Measurements from ENCODE around the gene ZSWIM3.
"Not testable (repeated sequence)": the region's sequence is repeated elsewhere in the genome, so short reads cannot be mapped to it uniquely, and the experiment has no call there.

ZSWIM3 gene

DNA sequence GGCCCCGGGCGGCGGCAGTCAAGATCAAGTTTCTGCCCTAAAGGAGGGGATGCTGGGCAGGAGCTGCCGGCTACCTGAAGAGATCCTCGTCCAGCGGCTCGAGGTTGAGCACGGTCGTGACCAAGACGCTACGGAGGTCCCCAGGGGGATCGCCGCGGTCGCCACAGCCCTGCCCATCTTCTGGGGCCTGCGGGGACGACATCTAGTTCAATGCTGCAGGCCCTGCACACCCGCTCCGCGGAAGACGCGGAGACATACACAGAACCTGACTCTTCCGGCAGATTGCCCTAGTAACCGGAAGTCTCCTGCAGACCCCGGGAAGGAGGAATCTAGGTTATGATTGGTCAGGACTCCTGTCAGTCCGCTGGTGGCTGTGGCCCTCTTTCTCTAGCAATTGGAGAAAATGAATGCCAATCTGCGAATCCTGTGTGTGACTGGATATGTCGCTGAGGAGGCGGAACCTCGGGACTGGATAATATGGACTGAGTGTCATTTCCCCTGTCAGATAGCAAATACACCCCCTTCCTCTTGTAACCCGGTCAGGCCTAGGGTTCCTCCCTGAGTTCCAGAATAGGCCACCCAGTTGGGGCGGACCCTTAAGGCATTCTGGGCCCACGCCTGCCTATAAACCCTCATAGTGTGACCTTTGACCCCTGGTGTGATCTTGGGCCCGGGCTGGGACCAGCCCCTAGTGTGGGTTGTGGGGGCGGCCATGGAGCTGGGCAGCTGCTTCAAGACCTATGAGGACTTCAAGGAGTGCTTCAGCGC lies at the start of gene ZSWIM3, which contains the start of gene ACOT8:
ZSWIM3 (plus strand) TSS at position 501 of the 768 bp plus-strand sequence; CDS start at position 713, 212 bp downstream.
ACOT8 (minus strand) TSS at position 279 of the 768 bp plus-strand sequence; CDS start at position 202, 77 bp downstream.
- DNase-seq: peak; percentile 86

DNA sequence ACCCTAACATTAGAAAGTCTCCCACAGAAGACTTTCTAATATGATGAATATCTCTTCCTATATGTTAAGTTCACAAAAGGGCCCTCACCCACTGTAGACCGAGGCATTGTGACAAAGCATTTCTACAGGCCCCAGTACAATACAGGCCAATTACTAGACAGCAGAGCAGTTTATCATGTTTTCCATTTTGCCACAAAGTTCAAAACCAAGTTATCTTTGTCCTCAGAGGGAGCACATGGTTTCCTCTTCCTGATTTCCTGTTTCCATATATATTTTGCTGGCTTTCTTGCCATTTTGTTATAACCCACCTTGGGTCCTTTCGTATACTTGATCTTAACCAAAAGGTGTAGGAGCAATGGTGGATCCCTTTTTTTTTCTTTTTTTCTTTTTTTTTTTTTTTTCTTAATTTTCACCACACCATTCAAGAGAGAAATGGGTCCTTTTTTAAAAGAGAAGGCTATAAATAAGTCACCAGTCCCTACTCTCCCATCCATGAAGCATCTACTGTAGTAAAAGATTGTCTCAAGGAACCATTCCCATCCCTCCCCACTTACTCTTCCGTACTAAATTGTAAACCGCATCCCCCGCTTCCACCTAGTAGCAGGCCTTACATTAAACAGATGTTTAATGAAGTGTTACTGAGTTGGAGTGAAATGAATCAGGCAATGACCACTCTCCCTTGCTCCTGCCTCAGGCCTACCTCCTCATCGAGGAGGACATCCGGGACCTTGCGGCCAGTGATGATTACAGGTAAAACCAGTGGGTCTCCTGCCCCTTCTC lies 47.0 kb upstream of the ZSWIM3 start:
- no peak for DNase-seq

DNA sequence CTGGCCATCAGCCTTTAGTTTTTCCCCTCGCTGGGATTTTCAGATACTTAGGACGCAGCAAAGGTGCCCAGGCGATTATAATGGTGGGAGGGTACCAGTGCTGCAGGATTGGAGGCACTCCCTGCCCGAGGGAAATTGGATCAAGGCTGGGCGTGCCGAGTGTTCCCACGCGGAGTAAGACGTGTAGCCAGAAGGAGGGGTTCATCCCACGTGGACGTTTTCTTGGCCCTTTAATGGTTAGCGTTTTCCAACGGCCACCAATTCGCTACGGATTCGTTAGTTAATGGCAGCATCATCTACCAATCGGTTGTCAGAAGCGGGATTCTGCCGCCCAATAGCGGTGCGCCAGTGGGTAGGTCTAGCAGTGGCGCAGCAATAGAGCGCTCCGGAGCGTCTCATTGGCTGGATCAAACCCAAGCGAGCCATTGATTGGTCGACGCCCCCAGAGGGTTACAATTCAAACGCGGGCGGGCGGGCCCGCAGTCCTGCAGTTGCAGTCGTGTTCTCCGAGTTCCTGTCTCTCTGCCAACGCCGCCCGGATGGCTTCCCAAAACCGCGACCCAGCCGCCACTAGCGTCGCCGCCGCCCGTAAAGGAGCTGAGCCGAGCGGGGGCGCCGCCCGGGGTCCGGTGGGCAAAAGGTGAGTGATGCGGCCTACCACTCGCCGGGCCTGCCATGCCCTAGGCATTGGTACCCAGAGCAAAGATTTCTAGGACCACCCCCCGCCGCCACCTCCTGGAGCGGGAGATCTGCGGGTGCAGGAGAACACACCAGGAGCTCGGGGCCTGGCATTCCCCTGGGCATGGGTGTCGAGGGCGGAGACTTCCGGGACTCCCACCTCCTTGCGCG lies 45.0 kb upstream of the ZSWIM3 start, which contains the start of gene UBE2C:
UBE2C (plus strand) TSS at position 488 of the 849 bp plus-strand sequence; CDS start at position 540, 52 bp downstream.
- peak; percentile 87 for DNase-seq

DNA sequence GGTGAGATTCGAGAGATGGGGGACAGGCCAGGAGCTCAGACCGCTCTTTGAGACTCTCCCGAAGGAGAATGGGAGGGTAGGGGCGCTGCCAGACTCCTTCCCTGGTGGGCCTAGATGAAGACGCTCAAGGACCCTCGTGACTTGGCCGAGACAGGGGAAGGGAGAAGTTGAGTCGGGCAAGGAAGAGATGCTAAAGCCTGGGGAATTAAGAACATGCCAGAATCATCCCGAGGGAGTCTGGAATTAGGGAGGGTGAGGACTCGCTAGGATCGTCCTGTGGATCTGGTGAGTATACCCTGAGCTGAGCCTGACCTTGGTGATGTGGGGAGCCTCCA lies 44.4 kb upstream of the ZSWIM3 start:
- no peak for DNase-seq

DNA sequence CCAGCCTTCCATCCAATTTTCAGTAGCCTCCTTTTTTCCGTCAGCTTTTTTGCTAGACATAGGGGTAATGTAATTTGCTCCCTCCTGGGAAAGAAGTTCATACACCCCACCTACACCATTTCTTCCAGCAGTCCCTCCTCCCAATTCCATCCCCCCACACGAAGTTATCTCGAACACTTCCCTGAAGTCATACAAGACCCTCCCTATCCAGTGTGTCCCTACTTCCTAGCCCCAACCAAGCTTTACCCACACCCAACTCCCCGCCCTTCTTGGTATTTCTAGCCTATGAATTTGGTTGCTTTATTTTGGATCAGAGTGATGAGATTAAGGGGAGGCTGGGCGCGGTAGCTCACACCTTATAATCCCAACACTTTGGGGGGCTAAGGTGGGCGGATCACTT lies 43.9 kb upstream of the ZSWIM3 start:
- DNase-seq: no peak

DNA sequence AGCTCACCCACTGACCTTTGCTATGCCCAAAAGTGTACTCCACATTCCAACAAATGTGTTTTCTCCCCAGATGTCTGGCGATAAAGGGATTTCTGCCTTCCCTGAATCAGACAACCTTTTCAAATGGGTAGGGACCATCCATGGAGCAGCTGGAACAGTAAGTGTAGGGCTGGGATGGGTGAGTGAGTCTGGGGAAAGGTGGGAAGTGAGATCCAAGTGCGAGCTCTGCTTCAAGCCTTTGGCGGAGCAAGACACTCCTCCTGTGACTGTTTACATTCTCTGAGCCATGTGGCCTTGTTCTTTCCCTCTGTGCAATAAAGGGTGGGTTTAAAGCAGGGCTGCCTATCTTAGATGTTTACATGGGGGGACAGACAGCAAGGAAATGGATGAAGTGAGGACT lies 43.1 kb upstream of the ZSWIM3 start:
- no peak for DNase-seq

DNA sequence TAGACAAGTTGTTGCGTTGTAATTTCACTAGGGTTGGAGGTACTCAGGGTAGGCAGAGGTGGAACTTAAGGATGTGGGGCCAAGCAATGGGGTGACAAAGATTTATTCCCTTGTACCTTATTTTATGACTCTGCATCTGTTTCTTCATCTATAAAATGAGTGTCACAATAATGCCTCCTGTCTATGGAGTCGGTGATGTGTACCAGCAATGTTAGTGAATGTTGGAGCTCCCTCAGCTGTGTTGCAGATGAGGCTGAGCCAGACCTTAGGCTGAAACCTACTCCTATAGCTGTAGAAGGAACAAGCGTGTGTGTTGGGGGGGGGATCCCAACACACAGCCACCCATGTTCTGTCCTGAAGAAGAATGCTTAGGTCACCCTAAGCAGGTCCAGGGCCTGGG lies 40.5 kb upstream of the ZSWIM3 start:
- no peak for DNase-seq

DNA sequence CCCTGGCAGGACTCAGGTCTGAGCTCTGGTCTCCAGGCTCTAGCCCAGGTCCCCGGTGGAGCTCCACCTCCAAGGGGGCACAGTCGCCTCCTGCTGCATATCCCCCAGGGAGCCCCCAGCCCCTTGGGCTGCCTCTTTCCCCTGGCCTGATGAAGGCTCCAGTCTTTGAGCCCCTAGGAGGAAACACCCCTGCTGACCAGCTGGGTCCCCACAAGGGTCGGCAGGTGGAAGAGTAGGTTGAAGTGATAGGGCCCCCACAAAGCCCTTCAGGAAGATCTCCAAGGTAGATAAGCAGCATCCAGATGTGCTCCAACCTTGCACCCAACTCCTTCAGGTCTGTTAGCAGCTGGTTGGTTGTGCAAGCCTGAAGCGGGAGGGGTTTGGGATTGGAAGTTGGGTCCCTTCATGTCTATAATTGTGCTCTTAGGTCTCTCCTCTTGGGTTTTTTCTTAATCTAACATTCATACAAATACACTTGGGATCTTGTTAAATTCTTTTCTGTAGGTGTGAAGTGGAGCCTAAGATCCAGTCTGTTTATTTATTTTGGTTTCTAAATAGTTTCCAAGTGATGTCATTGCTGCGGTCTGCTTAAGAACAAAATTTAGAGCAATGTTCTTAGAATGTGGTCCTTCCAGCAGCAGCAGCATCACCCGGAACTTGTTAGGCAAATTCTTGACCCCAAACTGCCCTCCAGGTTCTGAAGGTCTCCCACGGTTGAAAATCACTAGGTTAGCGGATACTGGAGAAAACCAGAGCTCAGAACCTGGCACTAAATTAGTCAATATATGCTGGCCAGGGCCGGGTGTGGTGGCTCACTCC lies 39.8 kb upstream of the ZSWIM3 start:
- DNase-seq: no peak

DNA sequence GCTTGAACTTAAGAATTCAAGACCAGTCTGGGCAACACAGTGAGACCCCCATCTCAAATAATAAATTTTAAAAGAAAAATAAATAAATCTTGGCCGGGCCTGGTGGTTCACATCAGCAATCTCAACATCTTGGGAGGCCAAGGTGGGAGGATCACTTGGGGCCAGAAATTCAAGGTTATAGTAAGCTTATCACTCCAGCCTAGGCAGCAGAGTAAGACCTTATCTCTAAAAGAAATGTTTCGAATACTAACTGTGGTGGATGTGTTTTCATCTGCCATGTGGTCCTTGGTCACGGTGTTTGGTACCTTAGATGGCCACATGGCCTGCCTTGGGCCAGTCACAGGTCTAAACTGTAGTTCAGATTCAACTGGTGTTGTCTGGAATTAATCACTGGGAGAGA lies 39.2 kb upstream of the ZSWIM3 start:
- no peak for DNase-seq

DNA sequence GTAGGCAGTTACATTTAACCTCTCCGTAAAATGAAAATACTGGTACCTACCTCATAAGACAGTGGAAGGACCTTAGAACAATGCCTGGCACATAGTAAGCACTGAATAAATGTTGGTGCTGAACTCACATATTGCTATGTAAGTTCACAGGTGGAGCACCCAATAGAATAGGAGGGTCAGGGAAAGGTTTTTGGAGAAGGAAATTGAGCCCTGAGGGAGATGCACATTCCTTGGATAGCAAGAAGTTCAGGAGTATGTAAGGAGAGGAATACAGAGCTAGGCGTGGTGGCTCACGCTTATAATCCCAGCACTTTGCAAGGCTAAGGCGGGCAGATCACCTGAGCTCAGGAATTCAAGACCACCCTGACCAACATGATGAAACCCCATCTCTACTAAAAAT lies 37.9 kb upstream of the ZSWIM3 start:
- no peak for DNase-seq

DNA sequence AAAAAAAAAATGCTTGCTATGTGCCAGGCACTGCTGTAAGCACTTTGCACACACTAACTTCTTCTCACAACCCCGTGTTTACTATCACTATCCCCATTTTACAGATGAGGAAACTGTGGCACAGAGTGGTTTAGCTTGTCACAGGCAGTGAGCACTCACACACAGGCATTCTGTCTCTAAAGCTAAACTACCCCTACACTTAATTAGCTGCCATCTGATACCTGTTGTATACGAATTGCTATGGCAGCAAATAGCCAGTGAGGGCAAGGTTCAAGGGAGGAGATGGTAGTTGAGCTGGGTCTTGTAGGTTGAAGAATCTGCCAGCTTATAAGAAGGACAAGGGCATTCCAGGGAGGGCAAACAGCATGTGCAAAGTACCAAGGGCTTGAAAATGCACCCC lies 35.5 kb upstream of the ZSWIM3 start:
- no peak for DNase-seq

DNA sequence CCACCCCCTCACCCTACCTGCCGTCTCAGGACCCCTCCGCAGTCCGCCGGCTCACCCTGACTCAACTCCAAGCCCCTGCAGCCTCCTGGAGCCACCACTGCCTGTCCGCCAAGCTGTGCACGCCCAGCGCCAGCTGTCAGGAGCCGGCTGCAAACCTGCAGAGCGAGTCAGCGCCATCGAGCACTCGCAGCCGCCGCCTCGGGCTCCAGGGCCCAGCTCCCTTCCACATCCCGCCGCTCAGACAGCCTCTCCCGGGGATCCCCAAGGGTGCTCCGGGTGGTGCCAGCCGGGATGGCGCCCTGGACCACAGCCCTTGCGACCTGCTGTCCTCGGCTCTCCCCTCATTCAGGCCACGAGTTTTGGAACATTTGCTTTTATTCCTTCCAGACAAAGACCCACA lies 34.6 kb upstream of the ZSWIM3 start:
- no peak for DNase-seq

DNA sequence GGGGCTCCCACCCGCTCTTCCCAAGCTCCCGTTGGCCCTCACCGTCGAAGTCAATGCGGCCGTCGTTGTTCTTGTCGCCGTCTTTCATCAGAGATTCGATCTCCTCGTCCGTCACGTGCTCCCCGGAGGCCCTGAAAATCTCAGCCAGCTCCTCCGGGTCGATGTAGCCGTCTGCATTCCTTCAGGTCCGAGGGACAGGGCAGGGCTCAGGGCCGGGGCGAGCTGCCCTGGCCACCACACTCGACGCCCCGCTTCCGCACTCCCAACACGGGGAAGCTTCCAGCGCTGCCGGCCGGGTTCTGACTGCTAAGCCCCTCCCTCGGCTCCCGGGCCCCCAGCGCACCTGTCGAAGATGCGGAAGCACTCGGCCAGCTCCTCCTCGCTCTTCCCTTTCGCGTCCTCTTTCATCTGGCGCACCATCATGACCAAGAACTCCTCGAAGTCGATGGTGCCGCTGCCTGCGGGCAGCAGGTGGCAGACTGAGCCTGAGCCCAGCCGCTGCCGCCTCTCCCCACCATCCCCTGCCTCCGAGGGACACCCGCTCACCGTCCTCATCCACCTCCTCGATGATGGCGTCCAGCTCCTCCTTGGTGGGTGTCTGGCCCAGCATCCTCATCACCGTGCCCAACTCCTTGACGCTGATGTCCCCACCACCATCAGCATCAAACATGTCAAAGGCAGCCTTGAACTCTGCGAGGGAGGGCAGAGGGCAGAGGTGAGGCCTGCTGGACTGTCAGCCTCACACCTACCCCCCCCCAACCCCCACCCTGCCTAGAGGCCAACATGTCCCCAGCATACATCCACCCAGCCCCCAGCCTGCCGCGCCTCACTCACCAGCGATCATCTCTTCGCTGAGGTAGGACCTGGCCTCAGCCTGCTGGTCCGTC lies 33.2 kb upstream of the ZSWIM3 start:
- peak; percentile 47 for DNase-seq

DNA sequence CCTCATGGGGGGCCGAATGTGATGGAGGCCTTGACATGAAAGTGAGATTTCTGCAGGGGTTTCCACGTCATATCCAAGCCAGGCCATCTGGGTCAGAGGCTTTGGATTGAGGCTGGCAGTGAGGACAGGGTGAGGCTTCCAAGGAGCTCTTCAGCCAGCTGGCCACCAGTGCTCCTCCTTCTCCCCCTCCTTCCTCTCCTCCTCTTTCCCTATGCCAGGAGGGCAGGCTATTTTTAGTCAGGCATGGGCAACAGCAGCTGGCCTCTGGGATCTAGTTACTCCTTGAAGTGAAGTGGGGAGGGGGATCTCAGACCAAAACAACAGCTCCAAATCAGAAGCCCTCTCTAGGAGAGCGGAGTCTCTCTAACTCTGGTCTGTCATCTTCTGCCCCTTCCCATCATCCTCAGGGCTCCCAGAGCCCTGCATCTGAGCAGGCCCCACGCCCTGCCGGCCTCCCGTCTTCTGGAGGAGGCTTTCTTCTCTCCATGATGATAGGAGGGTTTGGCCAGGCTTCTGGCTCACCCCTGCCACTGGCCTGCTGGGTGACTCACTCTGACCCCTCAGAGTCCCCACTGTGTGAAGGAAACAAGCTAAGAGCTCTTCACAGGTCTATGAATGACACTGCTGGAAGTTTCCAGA lies 30.9 kb upstream of the ZSWIM3 start:
- no peak for DNase-seq

DNA sequence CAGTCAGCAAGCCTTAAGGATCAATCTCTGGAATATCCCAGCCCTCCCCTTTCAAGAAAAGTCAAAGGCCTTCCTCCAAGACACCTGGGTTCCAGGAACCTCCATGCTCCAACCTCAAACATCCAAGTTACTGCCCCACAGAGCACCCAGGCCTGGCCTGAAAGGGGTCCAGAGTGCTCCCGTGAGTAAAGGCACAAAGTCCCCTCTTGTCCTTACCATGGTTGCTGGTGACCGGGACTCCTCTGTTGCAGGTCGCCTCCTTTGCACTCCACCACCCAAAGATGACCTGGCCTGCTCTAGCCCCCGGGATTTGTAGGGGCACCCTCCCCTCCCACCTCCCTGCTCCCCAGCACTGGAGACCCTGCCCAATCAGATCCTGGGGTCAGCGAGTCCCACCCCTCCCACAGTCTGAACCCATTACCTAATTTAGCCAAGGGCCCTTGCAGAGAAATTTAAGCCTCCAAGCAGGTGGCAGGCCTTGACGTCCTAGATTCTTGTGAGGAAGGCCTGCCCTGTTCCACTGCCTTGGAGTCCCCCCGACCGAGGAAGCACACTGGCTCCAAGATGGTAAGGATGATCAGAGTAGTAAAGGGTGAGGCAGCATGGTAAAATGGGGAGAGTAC lies 30.3 kb upstream of the ZSWIM3 start, which contains the start of gene TNNC2:
TNNC2 (minus strand) TSS at position 283 of the 623 bp plus-strand sequence; CDS start at position 219, 64 bp downstream.
- DNase-seq: no peak

DNA sequence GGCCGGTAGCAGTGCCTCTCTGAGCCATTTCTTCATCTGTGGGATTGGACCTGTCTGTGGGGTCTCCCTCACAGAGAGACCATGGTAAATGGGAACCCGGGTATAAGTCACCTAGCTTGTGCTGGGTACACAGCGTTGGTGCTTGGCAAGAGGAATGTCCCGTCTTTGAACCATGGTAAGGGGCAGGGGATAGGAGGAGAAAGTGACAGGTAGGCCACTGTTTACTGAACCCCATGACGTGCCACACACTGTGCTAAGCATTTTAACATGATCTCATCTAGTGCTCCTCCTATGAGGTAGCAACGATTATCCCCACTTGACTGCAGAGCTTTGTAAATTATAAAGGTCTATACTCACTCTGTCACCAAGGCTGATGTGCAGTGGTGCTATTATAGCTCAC lies 29.7 kb upstream of the ZSWIM3 start:
- no peak for DNase-seq

DNA sequence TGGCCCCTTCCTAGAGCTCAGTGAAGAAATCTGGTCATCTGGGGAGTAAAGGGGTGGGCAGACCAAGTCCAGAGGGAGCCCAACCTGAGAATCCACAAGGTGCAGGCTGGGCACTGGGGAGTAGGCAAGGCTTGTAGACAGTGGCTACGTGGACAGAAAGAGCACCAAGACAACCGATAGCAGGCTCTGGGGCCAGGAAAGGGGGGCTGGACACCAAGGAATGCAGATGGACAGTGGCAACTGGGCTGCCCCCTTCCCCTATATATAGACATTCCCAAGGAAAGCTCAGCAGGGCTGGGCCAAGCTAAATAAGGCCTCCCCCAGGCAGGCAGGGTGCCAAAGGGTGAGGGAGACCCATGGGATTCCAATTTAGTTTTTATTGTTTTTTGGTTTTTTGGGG lies 28.8 kb upstream of the ZSWIM3 start:
- DNase-seq: no peak

DNA sequence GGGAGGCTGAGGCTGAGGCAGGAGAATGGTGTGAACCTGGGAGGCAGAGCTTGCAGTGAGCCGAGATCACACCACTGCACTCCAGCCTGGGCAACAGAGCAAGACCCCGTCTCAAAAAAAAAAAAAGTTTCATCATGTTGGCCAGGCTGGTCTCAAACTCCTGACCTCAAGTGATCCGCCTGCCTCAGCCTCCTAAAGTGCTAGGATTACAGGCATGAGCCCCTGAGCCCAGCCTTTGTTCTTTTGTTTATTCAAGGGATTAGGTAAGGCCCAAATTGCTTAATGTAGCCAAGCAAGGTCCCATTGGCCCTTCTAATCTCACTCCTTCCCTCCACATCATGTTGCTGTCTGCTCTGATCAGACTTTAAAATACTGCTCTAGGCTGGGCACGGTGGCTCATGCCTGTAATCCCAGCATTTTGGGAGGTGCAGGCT lies 27.7 kb upstream of the ZSWIM3 start:
- not testable (repeated sequence) for DNase-seq

DNA sequence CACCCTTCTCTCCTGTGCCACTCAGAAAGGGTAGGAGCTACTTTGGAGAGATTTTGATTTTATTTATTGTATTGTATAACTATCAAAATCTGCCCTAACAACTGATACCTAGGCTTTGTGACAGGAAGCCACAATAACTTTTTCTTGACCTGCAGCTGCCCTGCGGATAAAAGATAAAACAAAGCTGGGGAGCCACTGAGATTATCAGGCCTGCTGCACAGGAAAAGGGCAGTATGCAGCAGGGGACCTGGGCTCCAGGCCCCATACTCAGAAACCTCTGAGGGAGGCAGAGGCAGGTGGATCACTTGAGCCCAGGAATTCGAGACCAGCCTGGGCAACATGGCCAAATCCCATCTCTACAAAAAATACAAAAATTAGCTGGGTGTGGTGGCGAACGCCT lies 24.8 kb upstream of the ZSWIM3 start:
- DNase-seq: no peak
